NT2/D1 (cell line): ENCODE data around the gene ZNF750.

Experiments used
- SUZ12 ChIP-seq: IDR thresholded peaks from 2 replicates; pipeline ENCODE4 v1.6.1; 2011; ENCODE audit not compliant: insufficient read length, insufficient read depth; ENCODE audit errors: extremely low read depth
- YY1 ChIP-seq: IDR thresholded peaks from 2 replicates; pipeline ENCODE4 v1.6.1; 2011; ENCODE audit not compliant: insufficient read length, insufficient read depth
- ZNF274 ChIP-seq: IDR thresholded peaks from 2 replicates; pipeline ENCODE4 v1.6.1; 2011; ENCODE audit warnings: mild to moderate bottlenecking, low read depth, low read length

- TF ChIP-seq SUZ12 (no peak), YY1 (no peak), ZNF274 (no peak)
These were observed 36.6 kb downstream of the ZNF750 start for GRCh38 chr17:82803185-82803584.
